Left lobe of liver (tissue), 2 donors: Measurements from ENCODE around the gene ALKBH5. TPM values are rescaled to one million over a fixed set of nuclear protein-coding genes. Genes with fewer than 3 reads are reported as not detected.
A peak's percentile ranks its signal among the peaks of the same experiment; 100 is the strongest.

ENCODE experiments used
- ATAC-seq: fragments of 200-7000 bp; cut with Tn5 transposase; one replicate; pipeline ENCODE4 v1.9.1; 2020; ENCODE audit warnings: mild to moderate bottlenecking, moderate library complexity
- DNase-seq: peaks from one replicate; pipeline ENCODE4 v3.0.0-alpha.2; 2020; ENCODE audit warnings: low spot score
- total RNA-seq: library from RNA; stranded (reverse); gene quantifications from one replicate; pipeline ENCODE4 v1.2.1, GENCODE V29; 2021
- donor health status: DM: no; HTN: no; CAD: no; lungs with moderate emphysema.
- donor health status: DM: no; HTN: yes; CAD: no.

ALKBH5 gene
- total RNA-seq, 1 donor from 2014 or later: 69.2 TPM

GRCh38 chr17:18236494-18236893, 52.9 kb downstream of the ALKBH5 start:
- ATAC-seq (no peak), DNase-seq (no peak)

DNA sequence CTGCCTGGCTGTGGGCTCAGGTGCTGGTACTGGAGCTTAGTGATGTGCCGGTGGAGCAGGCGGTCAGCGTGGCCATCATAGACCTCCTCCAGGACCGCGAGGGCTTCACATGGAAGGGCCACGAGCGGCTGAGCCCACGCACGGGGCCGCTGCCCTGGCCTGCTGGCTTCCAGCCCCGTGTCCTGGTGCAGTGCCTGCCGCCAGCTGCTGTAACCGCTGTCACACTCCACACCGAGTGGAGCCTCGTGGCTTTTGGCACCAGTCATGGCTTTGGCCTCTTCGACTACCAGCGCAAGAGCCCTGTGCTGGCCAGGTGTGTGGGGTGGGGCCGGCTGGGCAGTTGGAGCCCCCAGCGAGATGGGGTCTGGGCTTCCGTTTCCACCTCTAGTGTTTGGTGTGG, 53.8 kb downstream of the ALKBH5 start:
- DNase-seq (no peak), ATAC-seq (no peak)

DNA sequence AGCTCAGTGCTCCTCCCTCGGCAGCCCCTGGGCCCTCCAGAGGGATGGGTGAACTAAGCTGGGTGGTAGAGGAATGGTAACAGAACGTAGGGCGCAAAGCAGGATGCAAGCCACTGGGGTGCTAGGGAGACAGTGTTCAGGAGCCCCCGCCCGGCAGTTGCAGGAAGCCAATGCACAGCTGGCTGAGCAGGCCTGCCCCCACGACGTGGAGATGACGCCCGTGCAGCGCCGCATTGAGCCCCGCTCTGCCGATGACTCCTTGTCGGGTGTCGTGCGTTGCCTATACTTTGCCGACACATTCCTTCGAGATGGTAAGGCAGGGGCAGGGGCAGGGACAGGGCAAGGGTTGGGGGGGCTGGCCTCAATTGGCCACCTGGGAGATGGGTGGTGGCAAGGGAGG, 54.7 kb downstream of the ALKBH5 start:
- ATAC-seq (no peak), DNase-seq (no peak)

GRCh38 chr17:18240449-18240848, 56.8 kb downstream of the ALKBH5 start:
- no peak for ATAC-seq
- no peak for DNase-seq

DNA sequence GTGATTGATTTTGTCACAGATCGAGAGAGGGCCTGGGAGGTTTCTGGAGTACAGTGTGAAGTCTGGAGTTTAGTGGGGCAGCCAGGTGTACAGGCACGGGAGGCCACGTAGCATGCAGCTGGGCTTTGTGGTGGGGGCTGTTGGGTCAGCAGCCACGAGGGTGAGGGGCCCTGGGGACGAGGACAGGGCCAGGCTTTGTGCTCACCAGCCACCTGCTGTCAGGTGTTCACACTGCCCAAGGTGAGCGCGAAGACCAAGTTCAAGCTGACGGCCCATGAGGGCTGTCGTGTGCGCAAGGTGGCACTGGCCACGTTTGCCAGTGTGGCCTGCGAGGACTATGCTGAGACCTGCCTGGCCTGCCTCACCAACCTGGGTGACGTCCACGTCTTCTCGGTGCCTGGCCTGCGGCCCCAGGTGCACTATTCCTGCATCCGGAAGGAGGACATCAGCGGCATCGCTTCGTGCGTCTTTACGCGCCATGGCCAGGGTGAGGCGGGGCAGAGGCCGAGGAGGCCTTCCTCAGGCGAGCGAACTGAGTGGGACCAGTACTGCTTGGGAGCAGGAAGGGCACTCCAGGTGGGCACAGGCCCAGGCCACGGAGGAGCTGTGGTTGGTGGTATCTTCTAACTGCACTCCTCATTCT, 57.7 kb downstream of the ALKBH5 start:
- DNase-seq (no peak), ATAC-seq (no peak)

DNA sequence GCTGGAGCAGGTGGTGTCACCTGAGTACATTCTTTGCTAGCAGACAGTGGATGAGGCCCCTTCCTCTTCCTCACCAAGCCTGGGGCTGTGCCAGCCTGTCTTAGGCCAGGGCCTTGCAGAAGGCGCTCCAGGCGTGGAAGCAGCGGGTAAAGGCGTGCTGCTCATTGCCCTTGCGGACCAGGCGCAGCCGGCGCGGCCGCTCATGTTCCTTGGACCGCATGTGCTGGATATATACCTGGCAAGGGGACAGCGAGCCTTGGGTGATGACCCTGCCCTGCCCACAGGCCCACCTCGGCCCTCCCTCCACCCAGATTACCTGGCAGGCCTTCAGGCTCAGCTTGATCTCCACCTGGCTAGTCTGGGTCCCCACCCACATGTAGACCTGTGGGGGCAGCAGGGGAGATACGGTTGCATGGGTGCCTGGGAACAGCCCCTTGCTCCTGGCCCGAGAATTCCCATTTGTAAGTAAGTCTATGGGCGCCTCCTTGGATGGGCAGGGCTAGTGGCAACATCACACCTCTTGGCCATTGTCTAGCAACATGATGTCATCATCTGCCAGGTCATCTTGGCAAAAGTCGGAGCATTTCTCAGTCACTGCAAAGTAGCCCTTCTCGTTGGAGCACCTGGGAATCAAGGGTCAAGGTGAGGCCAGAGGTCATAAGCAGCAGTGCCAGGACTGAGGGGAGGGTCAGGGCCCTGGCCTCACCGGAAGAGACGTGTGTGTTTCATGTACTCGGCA, 61.6 kb downstream of the ALKBH5 start:
- ATAC-seq (no peak), DNase-seq (no peak)

GRCh38 chr17:18246109-18246725, 62.6 kb downstream of the ALKBH5 start:
- ATAC-seq (no peak), DNase-seq (no peak)

DNA sequence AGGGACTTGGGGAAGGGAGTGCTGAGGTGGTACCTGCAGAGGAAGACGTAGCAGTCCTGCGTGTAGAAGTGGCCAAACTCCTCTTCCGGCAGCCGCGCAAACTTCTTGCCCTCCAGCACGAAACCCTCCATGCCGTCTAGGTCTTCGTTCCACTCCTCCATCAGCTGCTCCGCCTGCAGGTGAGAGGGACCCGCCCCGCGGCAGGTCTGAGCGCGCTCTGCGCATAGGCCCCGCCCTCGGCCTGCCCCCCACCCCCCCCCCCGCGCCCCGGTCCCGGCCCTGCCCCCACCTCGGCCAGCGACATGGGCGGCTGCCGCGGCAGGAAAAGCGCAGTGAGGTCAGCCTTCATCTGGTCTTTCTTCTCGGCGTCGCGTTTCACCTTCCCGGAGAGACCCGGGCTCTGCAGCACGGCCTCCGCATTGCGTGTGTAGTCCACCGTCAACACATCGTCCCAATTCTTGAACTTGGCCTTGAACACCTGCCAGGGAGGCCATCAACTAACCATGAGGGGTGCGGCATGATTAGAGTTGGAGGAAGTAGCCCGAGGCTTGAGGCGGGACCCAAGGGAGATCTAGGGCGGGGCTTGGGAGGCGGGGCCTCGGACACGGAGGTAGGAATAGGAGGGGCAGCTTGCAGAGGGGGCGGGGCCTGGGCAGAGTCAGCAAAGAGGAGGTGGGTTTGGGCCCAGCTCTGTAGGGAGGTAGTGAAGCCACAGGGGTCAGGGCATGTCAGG, 63.4 kb downstream of the ALKBH5 start:
- DNase-seq (no peak), ATAC-seq (peak; percentile 11)

DNA sequence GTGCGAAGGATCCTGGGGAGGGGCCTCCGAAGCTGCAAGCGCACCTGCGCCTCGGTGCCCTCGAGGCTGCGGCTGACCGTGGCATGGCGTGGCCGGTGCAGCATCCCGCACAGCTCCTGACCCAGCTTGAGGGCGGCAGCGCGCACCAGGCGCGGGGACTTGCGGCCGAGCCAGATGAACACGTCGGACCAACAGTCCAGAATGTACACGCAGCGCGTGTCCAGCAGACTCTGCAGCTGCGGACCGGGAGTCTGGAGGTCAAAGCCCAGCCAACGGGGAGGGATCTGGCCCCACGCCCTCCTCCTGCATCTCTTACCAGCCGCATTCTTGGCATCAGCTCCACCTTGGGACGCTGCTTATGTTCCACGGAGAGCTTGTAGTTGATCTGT, 64.0 kb downstream of the ALKBH5 start:
- no peak for ATAC-seq
- no peak for DNase-seq

DNA sequence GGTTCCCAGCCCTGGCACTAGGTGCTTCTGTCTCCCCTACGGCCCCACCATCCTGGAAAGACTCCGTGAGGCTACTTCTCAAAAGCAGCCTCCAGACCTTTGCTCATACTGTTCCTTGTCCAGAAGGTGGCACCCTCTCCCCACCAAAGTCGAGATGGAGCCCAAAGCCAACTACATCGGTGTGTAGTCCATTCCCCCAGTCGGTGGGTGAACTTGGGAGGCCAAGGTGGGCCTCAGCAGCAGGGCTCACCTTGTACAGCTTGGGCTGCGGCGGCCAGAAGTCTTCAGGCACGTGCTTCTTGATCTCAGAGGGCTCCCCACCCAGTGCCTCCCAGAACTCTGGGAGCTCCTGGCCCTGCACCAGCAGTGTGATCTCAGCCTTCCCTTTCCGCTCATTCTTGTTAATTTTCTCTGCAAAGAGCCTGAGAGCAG, 64.7 kb downstream of the ALKBH5 start:
- peak; percentile 66 for DNase-seq

DNA sequence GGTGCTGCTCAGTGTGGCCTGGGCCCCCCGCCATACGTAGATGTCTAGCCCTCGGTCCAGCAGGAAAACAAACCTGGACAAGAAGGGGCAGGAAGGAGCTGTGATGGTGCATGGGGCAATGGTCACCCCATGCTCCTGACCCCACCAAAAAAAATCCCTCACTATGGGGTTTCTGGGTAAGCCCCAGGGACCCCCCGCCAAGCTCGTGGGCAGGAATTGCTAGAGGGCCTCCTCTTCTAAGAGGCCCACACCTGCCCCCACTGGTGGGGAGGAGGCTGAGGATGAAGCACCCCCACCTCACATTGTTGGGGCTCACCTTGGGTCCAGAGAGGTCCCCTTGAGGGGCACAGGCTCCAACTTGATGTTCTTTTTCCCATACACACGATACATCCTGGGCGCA, 65.2 kb downstream of the ALKBH5 start:
- DNase-seq (no peak), ATAC-seq (no peak)

More for the DNA sequence above, 64.7 kb downstream of the ALKBH5 start:
- ATAC-seq: peak; percentile 66

GRCh38 chr17:18250259-18250658, 66.6 kb downstream of the ALKBH5 start:
- no peak for DNase-seq
- ATAC-seq: peak; percentile 51

DNA sequence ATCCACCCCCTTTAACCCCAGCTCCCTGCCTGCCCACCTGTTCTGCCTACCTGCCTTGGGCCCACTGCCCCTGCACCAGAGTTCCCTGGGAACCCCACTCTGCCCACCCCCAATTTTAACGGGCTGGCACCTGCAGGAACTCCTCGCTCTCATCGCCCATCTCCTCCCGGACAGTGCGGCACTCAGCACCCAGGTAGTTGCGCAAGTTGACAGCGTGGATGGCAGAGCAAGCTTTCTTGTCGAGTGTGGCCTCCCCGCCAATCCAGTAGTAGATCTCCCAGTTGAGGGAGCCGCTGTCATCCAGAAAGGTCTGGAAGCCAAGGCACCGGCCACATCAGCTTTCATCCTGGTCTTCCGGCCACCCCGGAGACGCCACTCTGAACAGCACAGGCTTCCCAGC, 67.1 kb downstream of the ALKBH5 start:
- ATAC-seq (no peak), DNase-seq (no peak)

DNA sequence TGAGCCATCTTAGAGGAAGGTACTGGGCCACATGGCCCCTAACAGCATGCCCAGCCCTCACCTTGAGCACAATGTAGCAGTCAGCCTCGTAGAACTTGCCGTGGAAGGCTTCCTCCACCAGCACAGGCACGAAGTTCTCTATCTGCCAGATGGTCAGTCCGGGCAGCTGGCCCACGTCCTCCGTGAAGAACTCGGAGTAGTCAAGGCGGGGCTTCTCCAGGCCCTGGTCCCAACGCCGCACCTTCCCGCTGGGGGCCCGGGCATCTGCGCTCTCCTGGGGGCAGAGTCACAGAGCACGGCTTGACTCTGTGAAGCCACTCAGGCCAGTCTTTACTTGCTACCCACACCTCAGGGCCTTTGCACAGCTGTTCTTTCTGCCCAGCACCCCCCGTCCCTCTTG, 67.6 kb downstream of the ALKBH5 start:
- ATAC-seq (no peak), DNase-seq (no peak)

DNA sequence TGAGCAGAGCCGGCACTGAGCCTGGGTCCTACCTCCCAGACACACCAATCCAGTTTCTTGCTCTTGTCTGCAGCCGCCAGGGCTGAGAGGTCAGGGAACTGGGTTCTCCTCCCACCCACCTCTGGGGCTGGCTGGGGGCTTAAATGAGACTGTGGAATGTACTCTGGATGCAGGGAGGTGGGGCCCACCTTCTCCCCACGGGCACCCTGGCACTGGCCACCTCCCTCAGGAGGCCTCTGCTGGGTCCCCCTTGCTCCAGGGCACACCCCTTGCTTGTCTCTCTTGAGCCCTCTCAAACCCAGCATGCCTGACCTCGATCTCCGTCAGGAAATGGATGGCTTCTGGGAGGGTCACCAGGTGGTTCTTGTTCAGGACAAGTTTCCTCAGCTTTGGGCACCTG, 68.5 kb downstream of the ALKBH5 start:
- DNase-seq (no peak), ATAC-seq (no peak)

- ATAC-seq (peak; percentile 61), DNase-seq (peak; percentile 65)
Measured at GRCh38 chr17:18253187-18253884, 69.7 kb downstream of the ALKBH5 start.

DNA sequence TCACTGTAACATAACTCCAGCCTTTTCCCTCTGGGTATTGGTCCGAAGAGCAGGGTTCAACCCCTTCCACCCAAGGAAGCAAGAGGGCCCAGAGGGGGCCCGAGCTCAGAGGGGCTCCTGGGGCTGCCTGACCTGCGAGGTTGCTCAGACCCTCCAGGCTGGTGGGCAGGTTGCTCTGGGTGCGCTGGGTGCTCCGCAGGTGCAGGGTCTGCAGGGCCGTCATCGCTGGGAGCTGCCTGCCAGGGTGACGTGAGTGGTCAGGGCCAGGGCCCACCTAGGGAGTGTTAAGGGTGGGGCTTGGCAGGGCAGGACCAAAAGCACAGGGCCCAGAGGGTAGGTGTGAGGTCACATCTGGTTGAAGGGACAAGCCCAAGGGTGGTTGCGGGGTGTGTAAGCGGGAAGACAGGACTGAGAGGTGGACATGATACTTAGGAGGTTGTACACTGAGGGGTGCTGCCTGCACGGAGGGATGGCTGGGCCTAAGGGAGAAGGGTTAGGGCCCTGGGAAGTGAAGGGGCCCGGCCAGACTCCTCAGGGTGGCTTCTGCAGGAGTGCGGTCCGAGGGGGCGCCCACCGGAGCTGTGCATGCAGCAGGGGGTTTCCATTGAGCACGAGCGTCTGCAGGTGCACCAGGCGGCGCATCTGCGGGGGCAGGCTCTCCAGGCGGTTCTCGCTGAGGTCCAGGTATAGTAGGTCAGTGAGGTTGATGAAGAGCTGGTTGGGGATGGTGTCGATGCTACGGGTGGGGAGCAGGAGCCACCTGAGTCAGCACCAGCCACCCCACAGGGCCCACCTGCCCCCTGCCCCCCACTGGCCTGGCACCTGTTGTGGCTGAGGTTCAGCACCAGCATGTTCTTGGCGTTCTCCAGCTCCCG, 70.6 kb downstream of the ALKBH5 start:
- ATAC-seq (no peak), DNase-seq (no peak)

DNA sequence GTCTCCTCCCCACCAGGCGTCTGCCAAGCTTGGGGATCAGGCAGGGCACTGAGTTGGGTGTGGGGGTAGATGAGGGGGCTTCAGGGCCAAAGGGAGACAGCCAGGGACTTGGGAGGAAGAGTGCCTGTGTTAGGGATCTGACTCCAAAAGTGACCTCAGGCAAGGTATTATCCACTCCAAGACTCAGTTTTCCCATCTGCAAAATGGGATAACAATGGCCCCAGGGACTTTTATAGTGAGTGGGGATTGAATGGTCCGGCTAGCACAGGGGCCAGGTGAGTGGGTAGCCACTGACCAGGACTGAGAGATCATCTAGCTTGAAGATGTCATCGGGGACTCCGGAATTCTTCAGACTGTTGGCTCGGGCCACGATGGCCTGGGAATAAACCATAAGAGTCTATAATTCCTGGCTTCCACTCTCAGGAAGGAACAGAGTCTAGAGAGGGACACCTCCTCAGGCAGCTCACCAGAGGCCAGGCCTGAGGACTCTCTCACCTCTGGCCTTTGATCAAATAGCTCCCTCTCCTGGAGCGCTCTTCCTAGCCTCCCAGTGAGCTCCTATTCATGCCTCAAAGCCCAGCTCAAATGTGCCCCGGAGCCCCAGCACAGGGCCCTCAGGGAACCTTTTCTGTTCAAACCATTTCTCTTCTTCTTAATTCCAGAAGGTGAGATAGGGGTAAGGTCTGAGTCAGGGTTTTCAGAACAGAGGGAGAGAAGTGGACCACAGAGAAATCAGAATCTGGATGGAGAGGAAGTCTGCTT, 71.4 kb downstream of the ALKBH5 start:
- DNase-seq (no peak), ATAC-seq (no peak)

DNA sequence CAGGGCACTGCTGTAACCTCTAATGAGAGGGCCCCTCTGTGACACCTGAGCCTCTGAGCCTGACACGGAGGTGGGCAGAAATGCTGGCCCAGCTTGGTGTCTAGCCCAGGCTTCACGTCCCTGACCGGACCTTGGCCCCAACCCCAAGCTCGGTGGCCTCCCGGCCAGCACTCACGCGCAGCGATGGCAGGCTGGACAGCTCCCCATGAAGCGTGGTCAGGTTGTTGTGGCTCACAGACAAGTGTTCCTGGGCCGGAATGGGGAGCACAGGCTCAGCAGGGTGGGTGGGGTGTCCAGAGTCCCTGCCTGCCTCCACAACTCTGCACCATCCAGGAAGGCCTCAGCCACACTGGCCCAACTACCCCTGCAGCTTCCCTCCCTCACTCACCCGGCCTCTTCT, 72.7 kb downstream of the ALKBH5 start:
- no peak for ATAC-seq
- DNase-seq: no peak
